Nephron progenitor cell (in vitro differentiated cells): ENCODE results near the gene JAM2.

Experiments
- DNase-seq: peaks from one replicate; pipeline ENCODE4 v3.0.0; 2021
- H3K27ac Mint-ChIP-seq: 2 replicates; pipeline ENCODE4 v1.8.0; 2021; ENCODE audit warnings: mild to moderate bottlenecking, moderate library complexity, mixed read lengths
- H3K27me3 Mint-ChIP-seq: 2 replicates; pipeline ENCODE4 v1.8.0; 2021; ENCODE audit warnings: mild to moderate bottlenecking, low read depth, mixed read lengths; ENCODE audit not compliant: poor library complexity
- H3K36me3 Mint-ChIP-seq: 2 replicates; pipeline ENCODE4 v1.8.0; 2021; ENCODE audit warnings: low read depth, mixed read lengths
- H3K4me1 Mint-ChIP-seq: 2 replicates; pipeline ENCODE4 v1.8.0; 2021; ENCODE audit warnings: mixed read lengths
- H3K4me3 Mint-ChIP-seq: 2 replicates; pipeline ENCODE4 v1.8.0; 2021; ENCODE audit warnings: mild to moderate bottlenecking, moderate library complexity, mixed read lengths
- H3K9me3 Mint-ChIP-seq: 2 replicates; pipeline ENCODE4 v1.8.0; 2021; ENCODE audit warnings: mild to moderate bottlenecking, moderate library complexity, mixed read lengths
- CTCF ChIP-seq: fragments of 200-600 bp; sonication (generic); IDR thresholded peaks from 2 replicates; pipeline ENCODE4 v1.5.0; 2021; ENCODE audit warnings: antibody characterized with exemption

The JAM2 gene

GRCh38 chr21:25734654-25734903, 95.5 kb downstream of the JAM2 start:
- H3K4me3 Mint-ChIP-seq = peak overlapping the region; percentile 99
- DNase-seq = no peak
- TF ChIP-seq CTCF = no peak
- H3K36me3 Mint-ChIP-seq = peaks cover 19% of the 10 kb centered on the region
- H3K27ac Mint-ChIP-seq = peak overlapping the region; percentile 100
- H3K9me3 Mint-ChIP-seq = no peaks in the 10 kb centered on the region
- H3K4me1 Mint-ChIP-seq = peaks cover 36% of the 10 kb centered on the region
- H3K27me3 Mint-ChIP-seq = peaks cover 6% of the 10 kb centered on the region

- Mint-ChIP-seq H3K36me3 (peaks cover 14% of the 10 kb centered on the region), H3K27me3 (peaks cover 6% of the 10 kb centered on the region), H3K9me3 (no peaks in the 10 kb centered on the region), H3K27ac (peak within 1 kb of the TSS; percentile 100), H3K4me1 (peaks cover 36% of the 10 kb centered on the region), H3K4me3 (peak within 1 kb of the TSS; percentile 99)
- peak; percentile 97 for DNase-seq
- TF ChIP-seq CTCF = no peak
Measured at GRCh38 chr21:25734904-25735645, 96.0 kb downstream of the JAM2 start, which contains the start of the genes ATP5PF and GABPA. ATP5PF (minus strand) TSS chr21:25734904; CDS start chr21:25729794, 5,110 bp downstream. GABPA (plus strand) TSS chr21:25734972; CDS start chr21:25741599, 6,627 bp downstream.

- H3K27me3 Mint-ChIP-seq = peaks cover 6% of the 10 kb centered on the region
Measured at GRCh38 chr21:25735646-25736597, 96.9 kb downstream of the JAM2 start.

GRCh38 chr21:25737421-25737820, 98.4 kb downstream of the JAM2 start:
- peaks cover 15% of the 10 kb centered on the region for H3K36me3 Mint-ChIP-seq
- TF ChIP-seq CTCF = no peak
- H3K9me3 Mint-ChIP-seq = no peaks in the 10 kb centered on the region
- H3K4me1 Mint-ChIP-seq = peaks cover 36% of the 10 kb centered on the region
- H3K27ac Mint-ChIP-seq = peak overlapping the region; percentile 99
- H3K27me3 Mint-ChIP-seq = peaks cover 6% of the 10 kb centered on the region
- no peak for DNase-seq
- H3K4me3 Mint-ChIP-seq = peak overlapping the region; percentile 99

More at GRCh38 chr21:25735646-25736597, 96.9 kb downstream of the JAM2 start:
- Mint-ChIP-seq H3K36me3 (peaks cover 13% of the 10 kb centered on the region), H3K4me1 (peaks cover 36% of the 10 kb centered on the region), H3K27ac (peak overlapping the region; percentile 99), H3K9me3 (no peaks in the 10 kb centered on the region), H3K4me3 (peak overlapping the region; percentile 99)
- TF ChIP-seq CTCF = no peak
- DNase-seq = no peak

- no peaks in the 10 kb centered on the region for H3K27me3 Mint-ChIP-seq
- no peak for TF ChIP-seq CTCF
- H3K36me3 Mint-ChIP-seq = peaks cover 18% of the 10 kb centered on the region
- no peak overlapping the region for H3K27ac Mint-ChIP-seq
- H3K4me3 Mint-ChIP-seq = no peak overlapping the region
- no peak for DNase-seq
- H3K4me1 Mint-ChIP-seq = peaks cover 8% of the 10 kb centered on the region
- H3K9me3 Mint-ChIP-seq = no peaks in the 10 kb centered on the region
Measured at GRCh38 chr21:25742900-25743299, 103.8 kb downstream of the JAM2 start.
